ENCODE data around the gene FZR1. TPM values are rescaled to one million over a fixed set of nuclear protein-coding genes. Genes with fewer than 3 reads are reported as not detected.

FZR1 gene
- total and polyA plus RNA-seq, 2 experiments from 2014 or later: 16.1 to 39.2 TPM

GRCh38 chr19:3510727-3511126, 4.6 kb downstream of the FZR1 start:
- H3K9me2 ChIP-seq (ENCODE audit: insufficient read depth): no peaks in the 10 kb centered on the region
- DNase-seq (ENCODE audit: low spot score): peak; percentile 47
- H3K27me3 ChIP-seq (ENCODE audit: insufficient read depth): no peaks in the 10 kb centered on the region
- H3K4me2 ChIP-seq: no peak overlapping the region
- H3K36me3 ChIP-seq (ENCODE audit: insufficient read depth): no peaks in the 10 kb centered on the region
- H3K4me3 ChIP-seq: no peak overlapping the region
- H3K27me3 Mint-ChIP-seq (ENCODE audit: insufficient read depth, low read depth, poor library complexity): peaks cover 27% of the 10 kb centered on the region
- ATAC-seq: no peak
- TF ChIP-seq JUNB (IDR thresholded peaks at IDR 0.05; ENCODE audit: unreplicated experiment) (no peak), CTCF (conservative IDR thresholded peaks at IDR 0.05; ENCODE audit: low read depth in 2 of 2) (peak; percentile 28 to 66)
- TF ChIP-seq, protein P1, sequence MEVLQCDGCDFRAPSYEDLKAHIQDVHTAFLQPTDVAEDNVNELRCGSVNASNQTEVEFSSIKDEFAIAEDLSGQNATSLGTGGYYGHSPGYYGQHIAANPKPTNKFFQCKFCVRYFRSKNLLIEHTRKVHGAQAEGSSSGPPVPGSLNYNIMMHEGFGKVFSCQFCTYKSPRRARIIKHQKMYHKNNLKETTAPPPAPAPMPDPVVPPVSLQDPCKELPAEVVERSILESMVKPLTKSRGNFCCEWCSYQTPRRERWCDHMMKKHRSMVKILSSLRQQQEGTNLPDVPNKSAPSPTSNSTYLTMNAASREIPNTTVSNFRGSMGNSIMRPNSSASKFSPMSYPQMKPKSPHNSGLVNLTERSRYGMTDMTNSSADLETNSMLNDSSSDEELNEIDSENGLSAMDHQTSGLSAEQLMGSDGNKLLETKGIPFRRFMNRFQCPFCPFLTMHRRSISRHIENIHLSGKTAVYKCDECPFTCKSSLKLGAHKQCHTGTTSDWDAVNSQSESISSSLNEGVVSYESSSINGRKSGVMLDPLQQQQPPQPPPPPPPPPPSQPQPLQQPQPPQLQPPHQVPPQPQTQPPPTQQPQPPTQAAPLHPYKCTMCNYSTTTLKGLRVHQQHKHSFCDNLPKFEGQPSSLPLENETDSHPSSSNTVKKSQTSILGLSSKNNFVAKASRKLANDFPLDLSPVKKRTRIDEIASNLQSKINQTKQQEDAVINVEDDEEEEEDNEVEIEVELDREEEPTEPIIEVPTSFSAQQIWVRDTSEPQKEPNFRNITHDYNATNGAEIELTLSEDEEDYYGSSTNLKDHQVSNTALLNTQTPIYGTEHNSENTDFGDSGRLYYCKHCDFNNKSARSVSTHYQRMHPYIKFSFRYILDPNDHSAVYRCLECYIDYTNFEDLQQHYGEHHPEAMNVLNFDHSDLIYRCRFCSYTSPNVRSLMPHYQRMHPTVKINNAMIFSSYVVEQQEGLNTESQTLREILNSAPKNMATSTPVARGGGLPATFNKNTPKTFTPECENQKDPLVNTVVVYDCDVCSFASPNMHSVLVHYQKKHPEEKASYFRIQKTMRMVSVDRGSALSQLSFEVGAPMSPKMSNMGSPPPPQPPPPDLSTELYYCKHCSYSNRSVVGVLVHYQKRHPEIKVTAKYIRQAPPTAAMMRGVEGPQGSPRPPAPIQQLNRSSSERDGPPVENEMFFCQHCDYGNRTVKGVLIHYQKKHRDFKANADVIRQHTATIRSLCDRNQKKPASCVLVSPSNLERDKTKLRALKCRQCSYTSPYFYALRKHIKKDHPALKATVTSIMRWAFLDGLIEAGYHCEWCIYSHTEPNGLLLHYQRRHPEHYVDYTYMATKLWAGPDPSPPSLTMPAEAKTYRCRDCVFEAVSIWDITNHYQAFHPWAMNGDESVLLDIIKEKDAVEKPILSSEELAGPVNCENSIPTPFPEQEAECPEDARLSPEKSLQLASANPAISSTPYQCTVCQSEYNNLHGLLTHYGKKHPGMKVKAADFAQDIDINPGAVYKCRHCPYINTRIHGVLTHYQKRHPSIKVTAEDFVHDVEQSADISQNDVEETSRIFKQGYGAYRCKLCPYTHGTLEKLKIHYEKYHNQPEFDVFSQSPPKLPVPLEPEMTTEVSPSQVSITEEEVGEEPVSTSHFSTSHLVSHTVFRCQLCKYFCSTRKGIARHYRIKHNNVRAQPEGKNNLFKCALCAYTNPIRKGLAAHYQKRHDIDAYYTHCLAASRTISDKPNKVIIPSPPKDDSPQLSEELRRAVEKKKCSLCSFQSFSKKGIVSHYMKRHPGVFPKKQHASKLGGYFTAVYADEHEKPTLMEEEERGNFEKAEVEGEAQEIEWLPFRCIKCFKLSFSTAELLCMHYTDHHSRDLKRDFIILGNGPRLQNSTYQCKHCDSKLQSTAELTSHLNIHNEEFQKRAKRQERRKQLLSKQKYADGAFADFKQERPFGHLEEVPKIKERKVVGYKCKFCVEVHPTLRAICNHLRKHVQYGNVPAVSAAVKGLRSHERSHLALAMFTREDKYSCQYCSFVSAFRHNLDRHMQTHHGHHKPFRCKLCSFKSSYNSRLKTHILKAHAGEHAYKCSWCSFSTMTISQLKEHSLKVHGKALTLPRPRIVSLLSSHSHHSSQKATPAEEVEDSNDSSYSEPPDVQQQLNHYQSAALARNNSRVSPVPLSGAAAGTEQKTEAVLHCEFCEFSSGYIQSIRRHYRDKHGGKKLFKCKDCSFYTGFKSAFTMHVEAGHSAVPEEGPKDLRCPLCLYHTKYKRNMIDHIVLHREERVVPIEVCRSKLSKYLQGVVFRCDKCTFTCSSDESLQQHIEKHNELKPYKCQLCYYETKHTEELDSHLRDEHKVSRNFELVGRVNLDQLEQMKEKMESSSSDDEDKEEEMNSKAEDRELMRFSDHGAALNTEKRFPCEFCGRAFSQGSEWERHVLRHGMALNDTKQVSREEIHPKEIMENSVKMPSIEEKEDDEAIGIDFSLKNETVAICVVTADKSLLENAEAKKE (CRISPR knock-in tag; IDR thresholded peaks at IDR 0.05): no peak
- no peak overlapping the region for H3K27ac ChIP-seq (ENCODE audit: low read depth)
- H2AFZ ChIP-seq: no peak overlapping the region
- H3K79me2 ChIP-seq (replicated peaks; ENCODE audit: insufficient read depth): peaks cover 55% of the 10 kb centered on the region
- H3K4me1 Mint-ChIP-seq: peaks cover 14% of the 10 kb centered on the region
- H4K20me1 ChIP-seq (replicated peaks; ENCODE audit: insufficient read depth): peaks cover 7% of the 10 kb centered on the region; the same call in 1 of the 2 replicates
- peaks cover 8% of the 10 kb centered on the region for H3K4me1 ChIP-seq (ENCODE audit: insufficient read depth)
- H3K9me3 Mint-ChIP-seq: no peaks in the 10 kb centered on the region; the same call in 2 of the 3 replicates
- H3K36me3 Mint-ChIP-seq (ENCODE audit: low read depth): peaks cover 11% of the 10 kb centered on the region; the same call in 2 of the 3 replicates
- no peaks in the 10 kb centered on the region for H3F3A ChIP-seq (replicated peaks; ENCODE audit: low read depth)
- H3K27ac Mint-ChIP-seq: no peak overlapping the region
- no peak overlapping the region for H3K4me3 Mint-ChIP-seq
